Fibroblast of pulmonary artery (primary cell): Measurements from ENCODE around the gene GLYAT.
"Not testable (repeated sequence)": the region's sequence is repeated elsewhere in the genome, so short reads cannot be mapped to it uniquely, and the experiment has no call there.

ENCODE experiments used
- DNase-seq: peaks from one replicate; pipeline ENCODE4 v3.0.0-alpha.2; 2010; ENCODE audit warnings: low read depth
- H3K4me3 ChIP-seq: replicated peaks from 2 replicates; pipeline ENCODE4 v1.5.1; 2011; ENCODE audit warnings: low read depth, mild to moderate bottlenecking, control low read depth, low read length, moderate library complexity
- CTCF ChIP-seq: IDR thresholded peaks from 2 replicates; pipeline ENCODE4 v1.5.1; 2011; ENCODE audit warnings: mild to moderate bottlenecking, control low read depth, low read length, inconsistent platforms; ENCODE audit errors: missing control alignments

GLYAT gene

GRCh38 chr11:58711832-58712231 lies 19.9 kb downstream of the GLYAT start:
- DNase-seq: no peak
- H3K4me3 ChIP-seq: no peak overlapping the region
- no peak for TF ChIP-seq CTCF

DNA sequence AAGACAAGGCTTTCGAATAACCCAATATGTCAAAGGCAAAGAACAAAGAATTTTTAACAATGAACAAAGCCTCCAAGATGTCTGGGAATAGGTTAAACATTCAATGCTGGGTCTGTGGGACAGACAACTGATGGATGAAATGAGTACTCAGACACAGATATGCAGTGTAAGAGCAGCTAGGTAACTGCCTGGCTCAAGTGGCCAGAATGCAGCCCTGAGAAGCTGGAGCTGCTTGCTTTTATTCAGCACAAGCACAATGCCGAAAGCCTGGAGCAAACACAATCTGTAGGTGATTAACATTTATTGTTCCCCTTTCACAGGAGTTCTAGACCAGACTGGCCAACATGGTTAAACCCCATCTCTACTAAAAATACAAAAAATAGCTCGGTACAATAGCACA lies 24.0 kb downstream of the GLYAT start:
- no peak for TF ChIP-seq CTCF
- no peak for DNase-seq
- no peak overlapping the region for H3K4me3 ChIP-seq

DNA sequence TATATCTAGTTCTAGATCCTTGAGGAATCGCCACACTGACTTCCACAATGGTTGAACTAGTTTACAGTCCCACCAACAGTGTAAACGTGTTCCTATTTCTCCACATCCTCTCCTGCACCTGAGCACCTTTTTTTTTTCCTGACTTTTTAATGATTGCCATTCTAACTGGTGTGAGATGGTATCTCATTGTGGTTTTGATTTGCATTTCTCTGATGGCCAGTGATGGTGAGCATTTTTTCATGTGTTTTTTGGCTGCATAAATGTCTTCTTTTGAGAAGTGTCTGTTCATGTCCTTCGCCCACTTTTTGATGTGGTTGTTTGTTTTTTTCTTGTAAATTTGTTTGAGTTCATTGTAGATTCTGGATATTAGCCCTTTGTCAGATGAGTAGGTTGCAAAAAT lies 34.9 kb downstream of the GLYAT start:
- not testable (repeated sequence) for H3K4me3 ChIP-seq, DNase-seq

DNA sequence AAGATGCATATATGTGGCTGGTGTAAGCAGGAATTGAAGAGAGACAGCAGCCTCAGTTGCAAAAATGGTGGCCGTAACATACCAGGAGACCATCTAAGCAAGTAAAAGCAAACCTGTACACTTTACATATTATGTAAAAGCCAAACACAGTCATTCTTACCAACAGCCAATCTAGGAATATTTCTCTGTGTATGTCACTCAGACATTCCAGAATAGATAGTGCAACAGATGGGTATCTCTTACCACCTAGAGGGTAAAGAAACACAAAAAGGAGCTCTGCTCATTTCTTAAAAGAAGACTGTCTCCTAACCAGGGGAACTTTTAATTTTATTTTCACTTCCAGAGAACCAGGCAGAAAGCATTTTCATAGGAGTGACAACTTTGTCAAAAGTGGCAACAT lies 38.7 kb downstream of the GLYAT start:
- no peak for TF ChIP-seq CTCF
- no peak for DNase-seq
- no peak overlapping the region for H3K4me3 ChIP-seq

DNA sequence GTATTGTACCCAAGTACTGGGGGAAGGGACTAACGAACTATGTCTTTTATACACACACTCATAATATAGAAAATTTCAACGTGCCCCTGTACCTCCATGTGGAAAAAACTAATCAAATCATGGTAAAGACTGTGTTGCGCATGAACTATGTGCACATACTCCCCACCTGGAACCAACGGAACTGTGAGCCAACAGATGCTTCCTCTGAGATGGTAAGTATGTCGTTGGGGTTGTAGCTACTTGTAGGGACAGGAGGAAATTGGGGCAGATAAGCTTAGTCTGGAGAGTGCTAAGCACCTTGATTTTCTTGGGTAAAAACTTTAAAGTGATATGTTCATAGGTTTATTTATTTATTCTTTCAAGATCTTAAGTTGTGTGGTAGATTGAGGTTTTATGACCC lies 40.1 kb downstream of the GLYAT start:
- TF ChIP-seq CTCF: no peak
- DNase-seq: no peak
- H3K4me3 ChIP-seq: no peak overlapping the region

GRCh38 chr11:58688789-58689503 lies 42.8 kb downstream of the GLYAT start:
- TF ChIP-seq CTCF: no peak
- H3K4me3 ChIP-seq: no peak overlapping the region
- no peak for DNase-seq

GRCh38 chr11:58685973-58686722 lies 45.6 kb downstream of the GLYAT start:
- DNase-seq: no peak
- TF ChIP-seq CTCF: no peak
- no peak overlapping the region for H3K4me3 ChIP-seq

GRCh38 chr11:58682660-58683059 lies 49.1 kb downstream of the GLYAT start:
- H3K4me3 ChIP-seq, DNase-seq: not testable (repeated sequence)

DNA sequence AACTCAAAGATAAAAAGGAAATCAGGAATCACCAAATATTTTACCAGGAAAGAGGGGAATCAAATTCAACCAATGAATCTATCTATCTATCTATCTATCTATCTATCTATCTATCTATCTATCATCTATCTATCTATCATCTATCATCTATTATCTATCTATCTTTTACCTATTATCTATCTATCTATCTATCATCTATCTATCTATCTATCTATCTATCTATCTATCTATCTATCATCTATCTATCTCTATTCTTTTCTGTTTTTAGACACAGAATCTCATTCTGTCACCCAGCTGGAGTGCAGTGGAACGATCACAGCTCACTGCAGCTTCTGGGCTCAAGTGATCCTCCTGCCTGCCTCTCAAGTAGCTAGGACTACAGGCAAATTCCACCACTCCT lies 54.2 kb downstream of the GLYAT start:
- DNase-seq, H3K4me3 ChIP-seq: not testable (repeated sequence)
